IMR-90 (cell line): ENCODE results near the gene INPP5B. TPM values are rescaled to one million over a fixed set of nuclear protein-coding genes. Genes with fewer than 3 reads are reported as not detected.

Experiments
- ATAC-seq: fragments of 200-7000 bp; cut with Tn5 transposase; 2 replicates; pipeline ENCODE4 v1.9.1; 2020; ENCODE audit warnings: low read depth, mild to moderate bottlenecking, moderate library complexity
- BruUV-seq: library from RNA; stranded (reverse); fragments of 400-500 nt; replicated peaks from 2 replicates; lab custom pipeline; 2021; lab: Mats Ljungman, UMichigan
- CTCF ChIA-PET: fragments of 300-600 bp; formaldehyde crosslinking; extraction: SDS; loops from one replicate; lab custom pipeline; 2021; ENCODE audit warnings: antibody characterized with exemption; lab: Yijun Ruan, JAX
- POLR2A ChIA-PET: fragments of 300-600 bp; sonication (Branson Sonifier 250); formaldehyde crosslinking; loops from one replicate; lab custom pipeline; 2022; ENCODE audit warnings: antibody characterized with exemption; ENCODE audit not compliant: unreplicated experiment; lab: Charles Lee
- DNase-seq: peaks from one replicate; pipeline ENCODE4 v3.0.0; 2013
- H2AFZ ChIP-seq: replicated peaks from 2 replicates; pipeline ENCODE3; 2013; ENCODE audit warnings: low read length, mild to moderate bottlenecking; ENCODE audit not compliant: poor library complexity
- H2AK5ac ChIP-seq: 2 replicates; pipeline ENCODE4 v1.6.1; 2013; ENCODE audit warnings: low read depth, low read length, inconsistent platforms
- H2AK9ac ChIP-seq: replicated peaks from 2 replicates; pipeline ENCODE3; 2013; ENCODE audit warnings: mild to moderate bottlenecking, low read depth, low read length, moderate library complexity; ENCODE audit not compliant: poor library complexity
- H2BK120ac ChIP-seq: 2 replicates; pipeline ENCODE4 v1.6.1; 2013; ENCODE audit warnings: low read depth, low read length, inconsistent platforms
- H2BK15ac ChIP-seq: 3 replicates; pipeline ENCODE4 v1.6.1; 2013; ENCODE audit warnings: low read depth, low read length, inconsistent platforms
- H2BK20ac ChIP-seq: 2 replicates; pipeline ENCODE4 v1.6.1; 2013; ENCODE audit warnings: low read depth, mild to moderate bottlenecking, inconsistent platforms, low read length, moderate library complexity
- H2BK5ac ChIP-seq: 2 replicates; pipeline ENCODE4 v1.6.1; 2013; ENCODE audit warnings: mild to moderate bottlenecking, low read depth, low read length, inconsistent platforms; ENCODE audit not compliant: poor library complexity, severe bottlenecking
- H3K14ac ChIP-seq: replicated peaks from 2 replicates; pipeline ENCODE4 v1.6.1; 2013; ENCODE audit warnings: low read depth, low read length, inconsistent platforms
- H3K18ac ChIP-seq: 2 replicates; pipeline ENCODE4 v1.6.1; 2013; ENCODE audit warnings: low read depth, low read length, control low read depth
- H3K23ac ChIP-seq: 2 replicates; pipeline ENCODE4 v1.6.1; 2013; ENCODE audit warnings: low read depth, low read length, inconsistent platforms
- H3K27ac ChIP-seq: 2 replicates; pipeline ENCODE4 v1.5.1; 2013; ENCODE audit warnings: mild to moderate bottlenecking, control low read depth, low read length; ENCODE audit not compliant: insufficient read depth
- H3K27me3 ChIP-seq: 2 replicates; pipeline ENCODE4 v1.6.1; 2013; ENCODE audit warnings: low read length; ENCODE audit not compliant: control insufficient read depth, insufficient read depth
- H3K36me3 ChIP-seq: 2 replicates; pipeline ENCODE4 v1.6.1; 2013; ENCODE audit warnings: low read length, mixed read lengths; ENCODE audit not compliant: control insufficient read depth, insufficient read depth
- H3K4ac ChIP-seq: 2 replicates; pipeline ENCODE4 v1.6.1; 2013; ENCODE audit warnings: low read depth, low read length, inconsistent platforms
- H3K4me1 ChIP-seq: 2 replicates; pipeline ENCODE4 v1.6.1; 2013; ENCODE audit warnings: low read length, mixed read lengths; ENCODE audit not compliant: control insufficient read depth, insufficient read depth
- H3K4me2 ChIP-seq: 2 replicates; pipeline ENCODE4 v1.6.1; 2013; ENCODE audit warnings: low read depth, mild to moderate bottlenecking, control low read depth, low read length, moderate library complexity
- H3K4me3 ChIP-seq: 2 replicates; pipeline ENCODE4 v1.5.1; 2013; ENCODE audit warnings: low read depth, mild to moderate bottlenecking, control low read depth, low read length, moderate library complexity; ENCODE audit not compliant: insufficient read depth
- H3K56ac ChIP-seq: 2 replicates; pipeline ENCODE4 v1.6.1; 2013; ENCODE audit warnings: low read length, inconsistent platforms; ENCODE audit not compliant: insufficient read depth; ENCODE audit errors: extremely low read depth
- H3K79me1 ChIP-seq, 2 experiments: 2 replicates each; pipeline ENCODE4 v1.6.1; 2013; ENCODE audit warnings: low read length in 2 of 2, inconsistent platforms in 1 of 2, low read depth in 1 of 2
- H3K9ac ChIP-seq: 2 replicates; pipeline ENCODE4 v1.6.1; 2013; ENCODE audit warnings: low read depth, low read length, control low read depth
- H3K9me1 ChIP-seq: 2 replicates; pipeline ENCODE4 v1.6.1; 2013; ENCODE audit warnings: low read length, inconsistent platforms; ENCODE audit not compliant: insufficient read depth
- H3K9me3 ChIP-seq: 2 replicates; pipeline ENCODE4 v1.6.1; 2013; ENCODE audit warnings: low read length; ENCODE audit not compliant: control insufficient read depth, insufficient read depth
- H4K20me1 ChIP-seq: 2 replicates; pipeline ENCODE4 v1.6.1; 2013; ENCODE audit warnings: low read length, inconsistent platforms; ENCODE audit not compliant: insufficient read depth
- H4K5ac ChIP-seq: 2 replicates; pipeline ENCODE4 v1.6.1; 2013; ENCODE audit warnings: mild to moderate bottlenecking, low read depth, low read length, control low read depth
- H4K8ac ChIP-seq, 2 experiments: 2 replicates each; pipeline ENCODE4 v1.6.1; 2013; ENCODE audit warnings: low read depth in 2 of 2, low read length in 2 of 2, control low read depth in 1 of 2, inconsistent platforms in 1 of 2
- H4K91ac ChIP-seq: 2 replicates; pipeline ENCODE4 v1.6.1; 2013; ENCODE audit warnings: low read depth, low read length, inconsistent platforms; ENCODE audit not compliant: insufficient read depth
- CEBPB ChIP-seq: IDR thresholded peaks from 2 replicates; pipeline ENCODE4 v1.6.1; 2012; ENCODE audit warnings: low read depth, low read length, improper control_type of control experiment
- RCOR1 ChIP-seq: IDR thresholded peaks from 2 replicates; pipeline ENCODE4 v1.6.1; 2012; ENCODE audit warnings: mild to moderate bottlenecking, low read length, improper control_type of control experiment; ENCODE audit not compliant: insufficient replicate concordance
- WGBS, 2 experiments: methylation state at CpG; one replicate each; pipeline versions ENCODE4 v1.1.5 to v1.1.7; 2013; ENCODE audit warnings: missing lambda C conversion rate in 2 of 2; ENCODE audit not compliant: insufficient read length in 1 of 2; ENCODE audit errors: extremely low coverage in 2 of 2; 5-methylcytosine and 5-hydroxymethylcytosine counted together
- dilution Hi-C: fragments of 300-500 bp; cut with HindIII; formaldehyde crosslinking; loops from one replicate; pipeline ENCODE4 v1.14.3; 2018; ENCODE audit warnings: low sequenced_read_pairs; ENCODE audit not compliant: unreplicated experiment
- in situ Hi-C: fragments of 300-500 bp; cut with MboI; formaldehyde crosslinking; loops from 3 replicates; pipeline ENCODE4 v1.14.3; 2019; ENCODE audit warnings: low sequenced_read_pairs, inconsistent platforms, mixed read lengths
- intact Hi-C: fragments of 100-400 bp; cut with micrococcal nuclease; formaldehyde crosslinking; loops from 2 replicates; pipeline ENCODE4 v1.10.0; 2022
- polyA plus RNA-seq, 3 experiments: library from polyadenylated mRNA; depleted of rRNA; stranded (reverse); fragments of >200 nt; gene quantifications; 2 replicates each; pipeline ENCODE4 v1.2.3, GENCODE V29; 2012; ENCODE audit warnings: low replicate concordance in 1 of 3
- total RNA-seq: library from RNA; depleted of rRNA; stranded (reverse); fragments of >200 nt; gene quantifications from 2 replicates; pipeline ENCODE4 v1.2.3, GENCODE V29; 2012

INPP5B gene
- total and polyA plus RNA-seq, 2 of the 4 experiments (the other 2 are of a cell fraction): 9.4 to 20.4 TPM

DNA sequence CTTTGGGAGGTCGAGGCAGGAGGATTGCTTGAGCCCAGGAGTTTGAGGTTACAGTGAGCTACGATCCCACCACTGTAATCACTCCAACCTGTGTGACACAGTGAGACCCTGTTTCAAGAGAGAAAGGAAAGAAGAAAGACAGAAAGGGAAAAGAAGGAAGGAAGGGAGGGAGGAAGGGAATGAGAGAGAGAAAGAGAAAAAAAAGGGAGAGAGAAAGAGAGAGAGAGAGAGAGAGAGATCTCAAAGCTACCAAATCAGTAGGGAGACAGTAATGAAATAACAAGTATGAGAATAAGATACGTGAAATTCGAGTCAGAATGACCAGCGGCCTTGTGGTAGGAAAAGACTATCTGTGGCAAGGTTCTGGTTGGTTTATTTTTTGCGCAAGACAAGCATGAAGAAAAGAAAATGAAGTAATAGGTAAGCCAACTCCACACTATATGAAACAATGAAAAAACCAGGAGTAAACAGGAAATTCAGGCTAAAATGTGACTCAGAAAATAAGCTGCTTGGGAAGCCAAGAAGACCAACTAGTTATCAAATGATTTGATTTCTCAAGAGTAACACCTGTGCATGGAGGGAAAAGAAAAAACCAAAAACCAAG is 96.4 kb downstream of the INPP5B start:
- 84% methylated on average over 3 of the region's 6 CpGs; no CpG with 5 or more reads in 1 of the 2 experiments for WGBS, 2 experiments
- no peak overlapping the region for H2AFZ ChIP-seq
- TF ChIP-seq CEBPB: peak; percentile 16; the same call in 1 of the 2 replicates
- TF ChIP-seq RCOR1: no peak
- dilution Hi-C loops: no loop called here
- no peak overlapping the region for H3K27ac ChIP-seq
- H3K27me3 ChIP-seq: no peaks in the 10 kb centered on the region
- no peak overlapping the region for H3K14ac ChIP-seq
- no peak overlapping the region for H3K56ac ChIP-seq
- H4K91ac ChIP-seq: no peak overlapping the region
- no peak overlapping the region for H3K4me3 ChIP-seq
- in situ Hi-C loops: no loop called here
- DNase-seq: peak; percentile 19
- H4K20me1 ChIP-seq: peaks cover 21% of the 10 kb centered on the region; the same call in 1 of the 2 replicates
- H3K4me2 ChIP-seq: no peak overlapping the region
- no peak overlapping the region for H3K9ac ChIP-seq
- peaks cover 8% of the 10 kb centered on the region for H3K36me3 ChIP-seq
- no peak overlapping the region for H4K8ac ChIP-seq
- ATAC-seq: no peak
- H3K9me1 ChIP-seq: peaks cover 7% of the 10 kb centered on the region
- no peak overlapping the region for H2BK20ac ChIP-seq
- H3K9me3 ChIP-seq: no peaks in the 10 kb centered on the region
- peaks cover 47 to 73% of the 10 kb centered on the region in 2 experiments for H3K79me1 ChIP-seq
- ChIA-PET CTCF (interaction anchor here (0.8 to 0.9 kb wide), 3 partner anchors 9 to 39 kb away, joined by 3 read pairs; partner anchors contain the start of gene MTF1), POLR2A (no interaction called here)
- H3K4ac ChIP-seq: no peak overlapping the region
- H2BK15ac ChIP-seq: no peak overlapping the region
- no peak overlapping the region for H4K5ac ChIP-seq
- no peak overlapping the region for H2AK5ac ChIP-seq
- intact Hi-C loops: no loop called here
- H3K18ac ChIP-seq: no peak overlapping the region
- H3K4me1 ChIP-seq: peaks cover 4% of the 10 kb centered on the region; the same call in 1 of the 2 replicates
- H3K23ac ChIP-seq: no peak overlapping the region
- H2BK120ac ChIP-seq: no peak overlapping the region
- no TSS peak for BruUV-seq
- peak overlapping the region; percentile 11 for H2BK5ac ChIP-seq
- no peak overlapping the region for H2AK9ac ChIP-seq
